Stimulated activated CD4-positive, alpha-beta T cell treated with anti-CD3 and anti-CD28 coated beads, Interleukin-2, amount 100 ng/mL, for 4 hours (primary cell): ENCODE results near the gene ITGA11.

ENCODE experiments used
- DNase-seq: peaks from one replicate; pipeline ENCODE4 v3.0.0-alpha.2; 2020; ENCODE audit warnings: low read depth

The ITGA11 gene

GRCh38 chr15:68328964-68329363 lies 103.0 kb downstream of the ITGA11 start:
- no peak for DNase-seq

- no peak for DNase-seq
Measured at GRCh38 chr15:68328443-68328842, 103.5 kb downstream of the ITGA11 start.

GRCh38 chr15:68326711-68327354 lies 105.1 kb downstream of the ITGA11 start:
- no peak for DNase-seq

- DNase-seq: no peak
Measured at GRCh38 chr15:68325726-68326125, 106.2 kb downstream of the ITGA11 start.

GRCh38 chr15:68322796-68323195 lies 109.2 kb downstream of the ITGA11 start:
- no peak for DNase-seq

GRCh38 chr15:68321229-68321628 lies 110.7 kb downstream of the ITGA11 start:
- no peak for DNase-seq

- no peak for DNase-seq
Measured at GRCh38 chr15:68319997-68320396, 112.0 kb downstream of the ITGA11 start.

GRCh38 chr15:68318931-68319909 lies 112.7 kb downstream of the ITGA11 start:
- no peak for DNase-seq

GRCh38 chr15:68318008-68318835 lies 113.7 kb downstream of the ITGA11 start:
- no peak for DNase-seq

GRCh38 chr15:68317281-68318007 lies 114.5 kb downstream of the ITGA11 start:
- no peak for DNase-seq

GRCh38 chr15:68316061-68316804 lies 115.7 kb downstream of the ITGA11 start:
- DNase-seq: no peak

- DNase-seq: no peak
Measured at GRCh38 chr15:68315495-68316031, 116.4 kb downstream of the ITGA11 start.

- DNase-seq: no peak
Measured at GRCh38 chr15:68315035-68315434, 116.9 kb downstream of the ITGA11 start.

- no peak for DNase-seq
Measured at GRCh38 chr15:68314563-68314962, 117.4 kb downstream of the ITGA11 start.

- DNase-seq: no peak
Measured at GRCh38 chr15:68313501-68314410, 118.2 kb downstream of the ITGA11 start.

GRCh38 chr15:68312701-68313204 lies 119.2 kb downstream of the ITGA11 start:
- DNase-seq: no peak

- DNase-seq: no peak
Measured at GRCh38 chr15:68311859-68312557, 120.0 kb downstream of the ITGA11 start.

GRCh38 chr15:68311464-68311835 lies 120.5 kb downstream of the ITGA11 start:
- no peak for DNase-seq
